Omental fat pad (tissue), 4 donors: ENCODE measurements around the gene GDE1. TPM values are rescaled to one million over a fixed set of nuclear protein-coding genes. Genes with fewer than 3 reads are reported as not detected.

Experiments
- ATAC-seq: fragments of 150-250 bp; one replicate; pipeline ENCODE4 v1.9.1; 2016; ENCODE audit warnings: mild to moderate bottlenecking, moderate library complexity; ENCODE audit not compliant: low FRiP score
- DNase-seq: peaks from one replicate; pipeline ENCODE4 v3.0.0-alpha.2; 2019; ENCODE audit warnings: low spot score
- CTCF ChIP-seq, 3 donors: fragments of 450-650 bp; IDR thresholded peaks; one replicate each; pipeline ENCODE4 v1.5.1; 2016 to 2017; ENCODE audit warnings: antibody characterized with exemption in 3 of 3, mild to moderate bottlenecking in 3 of 3, moderate library complexity in 2 of 3
- total RNA-seq, 4 donors: library from RNA; depleted of rRNA; stranded (reverse); fragments of >200 nt; gene quantifications; one replicate each; pipeline ENCODE4 v1.1.0, GENCODE V29; 2016

Gene GDE1
- total RNA-seq, 4 donors from 2014 or later: 38.7 to 68.0 (median 49.8) TPM

GRCh38 chr16:19490619-19491018 is 31.3 kb downstream of the GDE1 start:
- TF ChIP-seq CTCF (IDR thresholded peaks at IDR 0.05): no peak
- no peak for DNase-seq
- no peak for ATAC-seq

- TF ChIP-seq CTCF (IDR thresholded peaks at IDR 0.05): no peak
- ATAC-seq (peak; percentile 71), DNase-seq (no peak)
Observed at GRCh38 chr16:19488213-19488640, 33.7 kb downstream of the GDE1 start.

GRCh38 chr16:19486750-19487325 is 35.1 kb downstream of the GDE1 start:
- TF ChIP-seq CTCF (IDR thresholded peaks at IDR 0.05): no peak
- ATAC-seq (peak; percentile 36), DNase-seq (no peak)

- ATAC-seq (no peak), DNase-seq (no peak)
- no peak for TF ChIP-seq CTCF (IDR thresholded peaks at IDR 0.05)
Observed at GRCh38 chr16:19486051-19486450, 35.8 kb downstream of the GDE1 start.

GRCh38 chr16:19485611-19486010 is 36.3 kb downstream of the GDE1 start:
- ATAC-seq (no peak), DNase-seq (no peak)
- TF ChIP-seq CTCF (IDR thresholded peaks at IDR 0.05): no peak

- no peak for TF ChIP-seq CTCF (IDR thresholded peaks at IDR 0.05)
- ATAC-seq (no peak), DNase-seq (no peak)
Observed at GRCh38 chr16:19484096-19484495, 37.8 kb downstream of the GDE1 start.

GRCh38 chr16:19482291-19482690 is 39.6 kb downstream of the GDE1 start:
- TF ChIP-seq CTCF (IDR thresholded peaks at IDR 0.05): no peak

More at GRCh38 chr16:19482291-19482690, 39.6 kb downstream of the GDE1 start:
- no peak for DNase-seq
- no peak for ATAC-seq
